HepG2 (cell line): ENCODE results near the gene NSD1.

Experiments
- ARID3A ChIP-seq: IDR thresholded peaks from 2 replicates; pipeline ENCODE4 v1.6.1; 2012; ENCODE audit warnings: low read depth, low read length, improper control_type of control experiment
- ATAD3A ChIP-seq: sonication (generic); formaldehyde crosslinking; IDR thresholded peaks from 2 replicates; pipeline ENCODE4 v1.4.0; 2020; ENCODE audit warnings: missing genetic modification reagents
- KLF16 ChIP-seq, 2 experiments: sonication (generic) in 1 of 2; formaldehyde crosslinking in 1 of 2; IDR thresholded peaks; 2 replicates each; pipeline versions ENCODE4 v1.6.1 to v1.8.0; 2016 to 2023; ENCODE audit warnings: missing genetic modification reagents in 2 of 2, missing compliant biosample characterization in 1 of 2
- NCOA5 ChIP-seq: sonication (generic); formaldehyde crosslinking; IDR thresholded peaks from 2 replicates; pipeline ENCODE4 v1.4.0; 2020; ENCODE audit warnings: missing genetic modification reagents
- PAXIP1 ChIP-seq: sonication (generic); formaldehyde crosslinking; conservative IDR thresholded peaks from 2 replicates; pipeline ENCODE4 v1.4.0; 2020; ENCODE audit warnings: mild to moderate bottlenecking, missing genetic modification reagents, moderate library complexity
- POLR2AphosphoS5 ChIP-seq: IDR thresholded peaks from 2 replicates; pipeline ENCODE4 v1.6.1; 2012; ENCODE audit warnings: low read depth, low read length
- RERE ChIP-seq: IDR thresholded peaks from 2 replicates; pipeline ENCODE4 v1.6.1; 2016; ENCODE audit warnings: low read depth, missing genetic modification reagents, missing compliant biosample characterization
- SOX6 ChIP-seq, 2 experiments: fragments of 450-650 bp in 1 of 2; sonication (generic) in 1 of 2; formaldehyde crosslinking in 1 of 2; IDR thresholded peaks; 2 replicates each; pipeline versions ENCODE4 v1.4.0 to v1.6.1; 2017 to 2020; ENCODE audit warnings: antibody characterized with exemption in 1 of 2, mild to moderate bottlenecking in 1 of 2, missing genetic modification reagents in 1 of 2
- ZBTB7A ChIP-seq: sonication (generic); formaldehyde crosslinking; IDR thresholded peaks from 2 replicates; pipeline ENCODE4 v1.8.0; 2022; ENCODE audit warnings: mild to moderate bottlenecking, missing genetic modification reagents
- ZNF33B ChIP-seq: sonication (generic); formaldehyde crosslinking; IDR thresholded peaks from 2 replicates; pipeline ENCODE4 v1.5.1; 2020; ENCODE audit warnings: mild to moderate bottlenecking, missing genetic modification reagents
- ZNF513 ChIP-seq: sonication (generic); formaldehyde crosslinking; conservative IDR thresholded peaks from 2 replicates; pipeline ENCODE4 v1.5.0; 2020; ENCODE audit warnings: missing genetic modification reagents

- TF ChIP-seq RERE (CRISPR knock-in tag) (no peak), KLF16 (CRISPR knock-in tag; IDR thresholded peaks at IDR 0.05) (no peak), ZBTB7A (CRISPR knock-in tag) (no peak), SOX6 (IDR thresholded peaks at IDR 0.05) (no peak), SOX6 (CRISPR knock-in tag; IDR thresholded peaks at IDR 0.05) (no peak), ZNF33B (CRISPR knock-in tag) (no peak), NCOA5 (CRISPR knock-in tag) (no peak), ATAD3A (no peak), ZNF513 (CRISPR knock-in tag) (no peak), PAXIP1 (no peak), ARID3A (no peak), POLR2AphosphoS5 (peak; percentile 46; the same call in 1 of the 2 replicates)
Observed at GRCh38 chr5:177099422-177100093, 34.0 kb upstream of the NSD1 start.
